ENCODE data around the gene FARSB. TPM values are rescaled to one million over a fixed set of nuclear protein-coding genes. Genes with fewer than 3 reads are reported as not detected.

FARSB gene
- total RNA-seq, 1 experiment from 2014 or later: 32.9 TPM

DNA sequence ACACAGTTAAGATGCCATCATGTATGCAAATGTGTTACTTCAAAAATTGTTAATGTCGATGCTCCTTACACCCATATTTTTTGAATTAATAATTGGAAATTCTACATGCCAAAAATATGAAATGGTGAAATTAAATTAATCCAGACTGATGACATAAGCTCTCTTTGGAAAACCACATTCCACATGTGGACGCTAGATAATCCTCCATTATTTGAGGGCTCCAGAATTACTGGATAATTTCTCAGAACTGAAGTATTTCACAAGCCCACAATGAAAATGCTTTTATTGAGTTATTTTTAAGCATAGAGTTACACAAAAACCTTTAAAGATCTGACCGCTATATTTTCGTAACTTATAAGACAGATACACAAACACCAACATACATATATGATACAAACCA, 47.8 kb downstream of the FARSB start:
- Histone ChIP-seq H4K20me1 (ENCODE audit: low read length) (no peaks in the 10 kb centered on the region), H2AFZ (ENCODE audit: low read length) (no peak overlapping the region), H3K79me2 (ENCODE audit: low read length) (no peaks in the 10 kb centered on the region), H3K36me3 (ENCODE audit: low read depth, low read length) (peaks cover 47% of the 10 kb centered on the region), H3K4me3 (ENCODE audit: low read length) (no peak overlapping the region), H3K9me3 (ENCODE audit: low read length) (no peaks in the 10 kb centered on the region), H3K4me2 (ENCODE audit: low read length) (no peak overlapping the region), H3K9me2 (replicated peaks; ENCODE audit: low read length) (no peaks in the 10 kb centered on the region), H3K27me3 (ENCODE audit: low read length) (no peaks in the 10 kb centered on the region), H3K4me1 (ENCODE audit: insufficient read depth, low read length) (no peaks in the 10 kb centered on the region), H3K27ac (ENCODE audit: low read length) (no peak overlapping the region), H3K9ac (ENCODE audit: low read length) (no peak overlapping the region), H3F3A (ENCODE audit: low read length, unreplicated experiment) (no peaks in the 10 kb centered on the region)
- BruUV-seq (replicated peaks): no TSS peak
- no peak for DNase-seq
- no peak for TF ChIP-seq EZH2phosphoT487 (IDR thresholded peaks at IDR 0.05; ENCODE audit: borderline replicate concordance, low read length)
- TF ChIP-seq, protein P1, sequence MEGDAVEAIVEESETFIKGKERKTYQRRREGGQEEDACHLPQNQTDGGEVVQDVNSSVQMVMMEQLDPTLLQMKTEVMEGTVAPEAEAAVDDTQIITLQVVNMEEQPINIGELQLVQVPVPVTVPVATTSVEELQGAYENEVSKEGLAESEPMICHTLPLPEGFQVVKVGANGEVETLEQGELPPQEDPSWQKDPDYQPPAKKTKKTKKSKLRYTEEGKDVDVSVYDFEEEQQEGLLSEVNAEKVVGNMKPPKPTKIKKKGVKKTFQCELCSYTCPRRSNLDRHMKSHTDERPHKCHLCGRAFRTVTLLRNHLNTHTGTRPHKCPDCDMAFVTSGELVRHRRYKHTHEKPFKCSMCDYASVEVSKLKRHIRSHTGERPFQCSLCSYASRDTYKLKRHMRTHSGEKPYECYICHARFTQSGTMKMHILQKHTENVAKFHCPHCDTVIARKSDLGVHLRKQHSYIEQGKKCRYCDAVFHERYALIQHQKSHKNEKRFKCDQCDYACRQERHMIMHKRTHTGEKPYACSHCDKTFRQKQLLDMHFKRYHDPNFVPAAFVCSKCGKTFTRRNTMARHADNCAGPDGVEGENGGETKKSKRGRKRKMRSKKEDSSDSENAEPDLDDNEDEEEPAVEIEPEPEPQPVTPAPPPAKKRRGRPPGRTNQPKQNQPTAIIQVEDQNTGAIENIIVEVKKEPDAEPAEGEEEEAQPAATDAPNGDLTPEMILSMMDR (conservative IDR thresholded peaks at IDR 0.05; ENCODE audit: low read depth, low read length): no peak
- no peak for TF ChIP-seq EZH2 (IDR thresholded peaks at IDR 0.05; ENCODE audit: low read length, unreplicated experiment)
- CTCF ChIA-PET: no interaction called here
- POLR2A ChIA-PET (ENCODE audit: unreplicated experiment): no interaction called here
- ATAC-seq: no peak
- intact Hi-C loops (cut with micrococcal nuclease): no loop called here

DNA sequence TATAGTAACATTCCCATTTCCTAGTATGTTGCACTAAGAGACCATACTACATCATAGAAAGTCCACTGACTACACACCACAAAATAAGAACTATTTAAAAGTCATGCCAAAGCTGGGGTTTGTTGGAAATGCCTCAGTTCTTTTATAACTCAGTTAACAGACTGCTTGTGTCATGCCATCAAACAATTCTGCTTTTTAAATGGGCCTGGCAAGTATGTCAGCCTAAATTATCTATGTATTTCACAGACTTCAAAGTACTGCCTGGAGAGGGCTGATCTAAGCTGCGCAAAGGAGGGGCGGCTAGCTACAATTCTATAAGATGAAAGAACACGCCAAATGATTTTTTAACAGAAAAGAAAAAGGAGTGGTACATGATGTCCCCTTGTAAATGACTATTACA, 49.6 kb downstream of the FARSB start:
- no peak overlapping the region for H2AFZ ChIP-seq (ENCODE audit: low read length)
- no peak for ATAC-seq

DNA sequence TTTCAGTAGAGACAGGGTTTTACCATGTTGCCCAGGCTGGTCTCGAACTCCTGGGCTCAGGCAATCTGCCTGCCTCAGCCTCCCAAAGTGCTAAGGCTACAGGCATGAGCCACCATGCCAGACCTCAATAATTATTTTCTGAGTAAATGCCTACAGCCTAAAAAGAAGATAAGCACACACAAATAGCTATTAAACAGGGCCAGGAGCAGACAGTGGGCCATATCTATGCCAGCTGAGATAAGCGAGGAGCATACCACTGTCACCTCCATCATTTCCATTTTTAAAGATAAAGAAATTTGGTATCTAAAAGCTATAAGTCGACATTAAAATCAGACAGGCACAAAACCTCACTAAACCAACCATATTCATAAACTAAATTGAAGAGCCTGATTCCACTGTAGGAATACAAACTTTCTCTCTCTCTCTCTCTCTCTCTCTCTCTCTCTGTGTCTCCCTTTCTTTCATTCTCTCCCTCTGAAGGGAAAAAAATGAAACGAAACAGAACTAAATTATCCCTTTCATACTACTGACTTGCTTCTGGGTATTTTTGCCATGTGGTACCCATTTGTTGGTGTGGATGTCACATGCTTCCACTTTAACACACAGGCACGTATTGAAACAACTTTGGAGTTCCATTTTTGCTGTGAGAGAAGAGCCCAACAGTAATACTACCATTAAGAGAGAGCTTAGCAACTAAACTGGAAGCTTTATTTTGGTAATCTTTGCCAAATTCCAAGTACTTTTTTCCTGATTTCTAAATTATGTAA, 51.0 kb downstream of the FARSB start:
- CTCF ChIA-PET: no interaction called here
- TF ChIP-seq EZH2phosphoT487 (IDR thresholded peaks at IDR 0.05; ENCODE audit: borderline replicate concordance, low read length): no peak
- TF ChIP-seq, protein P1 (conservative IDR thresholded peaks at IDR 0.05; ENCODE audit: low read depth, low read length): no peak
- no peak for TF ChIP-seq EZH2 (IDR thresholded peaks at IDR 0.05; ENCODE audit: low read length, unreplicated experiment)
- Histone ChIP-seq H3K27me3 (ENCODE audit: low read length) (no peaks in the 10 kb centered on the region), H4K20me1 (ENCODE audit: low read length) (no peaks in the 10 kb centered on the region), H3K9ac (ENCODE audit: low read length) (no peak overlapping the region), H2AFZ (ENCODE audit: low read length) (no peak overlapping the region), H3K4me1 (ENCODE audit: insufficient read depth, low read length) (no peaks in the 10 kb centered on the region), H3K9me2 (replicated peaks; ENCODE audit: low read length) (no peaks in the 10 kb centered on the region), H3K9me3 (ENCODE audit: low read length) (no peaks in the 10 kb centered on the region), H3F3A (ENCODE audit: low read length, unreplicated experiment) (no peaks in the 10 kb centered on the region), H3K27ac (ENCODE audit: low read length) (no peak overlapping the region), H3K36me3 (ENCODE audit: low read depth, low read length) (peaks cover 35% of the 10 kb centered on the region), H3K4me3 (ENCODE audit: low read length) (no peak overlapping the region), H3K79me2 (ENCODE audit: low read length) (no peaks in the 10 kb centered on the region), H3K4me2 (ENCODE audit: low read length) (no peak overlapping the region)
- BruUV-seq (replicated peaks): no TSS peak
- DNase-seq: no peak
- intact Hi-C loops (cut with micrococcal nuclease): no loop called here
- ATAC-seq: no peak
- POLR2A ChIA-PET (ENCODE audit: unreplicated experiment): no interaction called here

More for the DNA sequence above, 49.6 kb downstream of the FARSB start:
- Histone ChIP-seq H3K27ac (ENCODE audit: low read length) (no peak overlapping the region), H3K4me1 (ENCODE audit: insufficient read depth, low read length) (no peaks in the 10 kb centered on the region), H3K79me2 (ENCODE audit: low read length) (no peaks in the 10 kb centered on the region), H3K9me2 (replicated peaks; ENCODE audit: low read length) (no peaks in the 10 kb centered on the region), H4K20me1 (ENCODE audit: low read length) (no peaks in the 10 kb centered on the region), H3K4me2 (ENCODE audit: low read length) (no peak overlapping the region), H3F3A (ENCODE audit: low read length, unreplicated experiment) (no peaks in the 10 kb centered on the region), H3K9me3 (ENCODE audit: low read length) (no peaks in the 10 kb centered on the region), H3K36me3 (ENCODE audit: low read depth, low read length) (peaks cover 37% of the 10 kb centered on the region), H3K9ac (ENCODE audit: low read length) (no peak overlapping the region), H3K4me3 (ENCODE audit: low read length) (no peak overlapping the region), H3K27me3 (ENCODE audit: low read length) (no peaks in the 10 kb centered on the region)
- ChIA-PET CTCF (no interaction called here), POLR2A (ENCODE audit: unreplicated experiment) (no interaction called here)
- TF ChIP-seq, protein P1 (conservative IDR thresholded peaks at IDR 0.05; ENCODE audit: low read depth, low read length): no peak
- no peak for TF ChIP-seq EZH2 (IDR thresholded peaks at IDR 0.05; ENCODE audit: low read length, unreplicated experiment)
- no peak for TF ChIP-seq EZH2phosphoT487 (IDR thresholded peaks at IDR 0.05; ENCODE audit: borderline replicate concordance, low read length)
- DNase-seq: no peak
- intact Hi-C loops (cut with micrococcal nuclease): no loop called here
- no TSS peak for BruUV-seq (replicated peaks)
